Hepatocyte (in vitro differentiated cells): Measurements from ENCODE around the gene PCDHGA7. TPM values are rescaled to one million over a fixed set of nuclear protein-coding genes. Genes with fewer than 3 reads are reported as not detected.
A peak's percentile ranks its signal among the peaks of the same experiment; 100 is the strongest.
"Not testable (repeated sequence)": the region's sequence is repeated elsewhere in the genome, so short reads cannot be mapped to it uniquely, and the experiment has no call there.

Experiments used
- DNase-seq: peaks from one replicate; pipeline ENCODE4 v3.0.0-alpha.2; 2016; ENCODE audit warnings: low spot score
- H2AFZ ChIP-seq: fragments of 200-600 bp; sonication (generic); 2 replicates; pipeline ENCODE4 v1.6.0; 2016; ENCODE audit warnings: antibody characterized with exemption, mild to moderate bottlenecking
- H3K27ac ChIP-seq: fragments of 200-600 bp; sonication (generic); 2 replicates; pipeline ENCODE4 v1.5.1; 2016; ENCODE audit warnings: mild to moderate bottlenecking
- H3K27me3 ChIP-seq: fragments of 200-600 bp; sonication (generic); 2 replicates; pipeline ENCODE4 v1.6.1; 2016
- H3K36me3 ChIP-seq: fragments of 200-600 bp; sonication (generic); replicated peaks from 2 replicates; pipeline ENCODE4 v1.5.1; 2016; ENCODE audit warnings: low read depth; ENCODE audit not compliant: insufficient read depth
- H3K4me1 ChIP-seq: fragments of 200-600 bp; sonication (generic); 2 replicates; pipeline ENCODE4 v1.5.1; 2016; ENCODE audit warnings: mild to moderate bottlenecking, moderate library complexity; ENCODE audit not compliant: insufficient read depth
- H3K4me2 ChIP-seq: fragments of 200-600 bp; sonication (generic); 2 replicates; pipeline ENCODE4 v1.6.0; 2016
- H3K4me3 ChIP-seq: fragments of 200-600 bp; sonication (generic); 2 replicates; pipeline ENCODE4 v1.5.1; 2016; ENCODE audit warnings: mild to moderate bottlenecking
- H3K79me2 ChIP-seq: fragments of 200-600 bp; sonication (generic); 2 replicates; pipeline ENCODE4 v1.6.0; 2017; ENCODE audit warnings: mild to moderate bottlenecking
- H3K9me2 ChIP-seq: fragments of 200-600 bp; sonication (generic); replicated peaks from 2 replicates; pipeline ENCODE4 v1.6.0; 2017; ENCODE audit warnings: mild to moderate bottlenecking; ENCODE audit not compliant: insufficient read depth
- H3K9me3 ChIP-seq: fragments of 200-600 bp; sonication (generic); 2 replicates; pipeline ENCODE4 v1.5.1; 2016; ENCODE audit warnings: low read depth, mild to moderate bottlenecking
- H4K20me1 ChIP-seq: fragments of 200-600 bp; sonication (generic); 2 replicates; pipeline ENCODE4 v1.6.0; 2016; ENCODE audit warnings: mild to moderate bottlenecking; ENCODE audit not compliant: insufficient read depth, poor library complexity, severe bottlenecking
- EZH2 ChIP-seq: fragments of 200-600 bp; sonication (generic); IDR thresholded peaks from 2 replicates; pipeline ENCODE4 v1.6.1; 2016; ENCODE audit warnings: antibody characterized with exemption, mild to moderate bottlenecking, borderline replicate concordance
- EZH2phosphoT487 ChIP-seq: fragments of 200-600 bp; sonication (generic); IDR thresholded peaks from one replicate; pipeline ENCODE4 v1.6.1; 2018; ENCODE audit warnings: antibody characterized with exemption, mild to moderate bottlenecking, low read depth, moderate library complexity; ENCODE audit not compliant: unreplicated experiment, severe bottlenecking
- WGBS: methylation state at CpG from one replicate; pipeline ENCODE4 v1.1.6; 2016; ENCODE audit warnings: low lambda C conversion rate; ENCODE audit errors: missing lambda C conversion rate; 5-methylcytosine and 5-hydroxymethylcytosine counted together
- polyA plus RNA-seq: library from polyadenylated mRNA; unstranded; fragments of >200 nt; fragmentation: Nextera tagmentation; extraction: Ambion mirVana; gene quantifications from 2 replicates; pipeline ENCODE4 v1.2.1, GENCODE V29; 2016
- total RNA-seq: library from RNA; depleted of rRNA; stranded (reverse); fragments of >200 nt; gene quantifications from 2 replicates; pipeline ENCODE4 v1.2.3, GENCODE V29; 2014
- TF ChIP-seq, protein P1 (sequence below): fragments of 200-600 bp; sonication (generic); IDR thresholded peaks from 2 replicates; pipeline ENCODE4 v1.5.1; 2016; ENCODE audit warnings: antibody characterized with exemption, mild to moderate bottlenecking; ENCODE audit not compliant: poor library complexity

PCDHGA7 gene
- total and polyA plus RNA-seq, 2 experiments from 2014 or later = 0.10 TPM; not detected in 1

GRCh38 chr5:141411575-141411974, 29.0 kb downstream of the PCDHGA7 start:
- Histone ChIP-seq H3K9me3 (peaks cover 43% of the 10 kb centered on the region), H3K79me2 (peaks cover 25% of the 10 kb centered on the region), H3K4me1 (no peaks in the 10 kb centered on the region), H3K9me2 (no peaks in the 10 kb centered on the region), H3K4me2 (peak overlapping the region; percentile 41), H3K27me3 (no peaks in the 10 kb centered on the region), H2AFZ (no peak overlapping the region), H3K4me3 (no peak overlapping the region), H3K27ac (no peak overlapping the region), H4K20me1 (no peaks in the 10 kb centered on the region), H3K36me3 (peaks cover 7% of the 10 kb centered on the region)
- no peak for TF ChIP-seq EZH2
- TF ChIP-seq, protein P1, sequence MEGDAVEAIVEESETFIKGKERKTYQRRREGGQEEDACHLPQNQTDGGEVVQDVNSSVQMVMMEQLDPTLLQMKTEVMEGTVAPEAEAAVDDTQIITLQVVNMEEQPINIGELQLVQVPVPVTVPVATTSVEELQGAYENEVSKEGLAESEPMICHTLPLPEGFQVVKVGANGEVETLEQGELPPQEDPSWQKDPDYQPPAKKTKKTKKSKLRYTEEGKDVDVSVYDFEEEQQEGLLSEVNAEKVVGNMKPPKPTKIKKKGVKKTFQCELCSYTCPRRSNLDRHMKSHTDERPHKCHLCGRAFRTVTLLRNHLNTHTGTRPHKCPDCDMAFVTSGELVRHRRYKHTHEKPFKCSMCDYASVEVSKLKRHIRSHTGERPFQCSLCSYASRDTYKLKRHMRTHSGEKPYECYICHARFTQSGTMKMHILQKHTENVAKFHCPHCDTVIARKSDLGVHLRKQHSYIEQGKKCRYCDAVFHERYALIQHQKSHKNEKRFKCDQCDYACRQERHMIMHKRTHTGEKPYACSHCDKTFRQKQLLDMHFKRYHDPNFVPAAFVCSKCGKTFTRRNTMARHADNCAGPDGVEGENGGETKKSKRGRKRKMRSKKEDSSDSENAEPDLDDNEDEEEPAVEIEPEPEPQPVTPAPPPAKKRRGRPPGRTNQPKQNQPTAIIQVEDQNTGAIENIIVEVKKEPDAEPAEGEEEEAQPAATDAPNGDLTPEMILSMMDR = no peak
- no peak for TF ChIP-seq EZH2phosphoT487
- DNase-seq = no peak
- WGBS = 97% methylated on average over 3 of the region's 3 CpGs

- H3K9me2 ChIP-seq = no peaks in the 10 kb centered on the region
- TF ChIP-seq, protein P1 = peak; percentile 49
- TF ChIP-seq EZH2phosphoT487 = no peak
- peak within 1 kb of the TSS; percentile 53 for H2AFZ ChIP-seq
- no peaks in the 10 kb centered on the region for H3K4me1 ChIP-seq
- H3K4me2 ChIP-seq = peak within 1 kb of the TSS; percentile 73
- DNase-seq = peak; percentile 74
- H3K27me3 ChIP-seq = no peaks in the 10 kb centered on the region
- H3K79me2 ChIP-seq = peaks cover 25% of the 10 kb centered on the region
- WGBS = 49% methylated on average over 31 of the region's 31 CpGs
- H4K20me1 ChIP-seq = no peaks in the 10 kb centered on the region
- H3K36me3 ChIP-seq = peaks cover 4% of the 10 kb centered on the region
- H3K27ac ChIP-seq = peak within 1 kb of the TSS; percentile 54
- H3K4me3 ChIP-seq = peak within 1 kb of the TSS; percentile 44
- H3K9me3 ChIP-seq = peaks cover 44% of the 10 kb centered on the region
Observed at GRCh38 chr5:141412854-141413539, 30.5 kb downstream of the PCDHGA7 start, which contains the start of gene PCDHGA10. Gene PCDHGA10 (plus strand): TSS chr5:141412987. CDS start chr5:141413176, 189 bp downstream.

- Histone ChIP-seq H3K79me2 (peaks cover 24% of the 10 kb centered on the region), H3K4me3 (peak overlapping the region; percentile 4), H4K20me1 (no peaks in the 10 kb centered on the region), H3K4me1 (no peaks in the 10 kb centered on the region), H3K27me3 (no peaks in the 10 kb centered on the region), H3K27ac (no peak overlapping the region), H3K4me2 (peak overlapping the region; percentile 73), H3K9me2 (no peaks in the 10 kb centered on the region), H3K9me3 (peaks cover 49% of the 10 kb centered on the region), H2AFZ (peak overlapping the region; percentile 53), H3K36me3 (peaks cover 4% of the 10 kb centered on the region)
- TF ChIP-seq EZH2 = no peak
- TF ChIP-seq, protein P1 = no peak
- TF ChIP-seq EZH2phosphoT487 = no peak
- WGBS = 74% methylated on average over 25 of the region's 25 CpGs
- no peak for DNase-seq
Observed at GRCh38 chr5:141413540-141414069, 31.1 kb downstream of the PCDHGA7 start.

DNA sequence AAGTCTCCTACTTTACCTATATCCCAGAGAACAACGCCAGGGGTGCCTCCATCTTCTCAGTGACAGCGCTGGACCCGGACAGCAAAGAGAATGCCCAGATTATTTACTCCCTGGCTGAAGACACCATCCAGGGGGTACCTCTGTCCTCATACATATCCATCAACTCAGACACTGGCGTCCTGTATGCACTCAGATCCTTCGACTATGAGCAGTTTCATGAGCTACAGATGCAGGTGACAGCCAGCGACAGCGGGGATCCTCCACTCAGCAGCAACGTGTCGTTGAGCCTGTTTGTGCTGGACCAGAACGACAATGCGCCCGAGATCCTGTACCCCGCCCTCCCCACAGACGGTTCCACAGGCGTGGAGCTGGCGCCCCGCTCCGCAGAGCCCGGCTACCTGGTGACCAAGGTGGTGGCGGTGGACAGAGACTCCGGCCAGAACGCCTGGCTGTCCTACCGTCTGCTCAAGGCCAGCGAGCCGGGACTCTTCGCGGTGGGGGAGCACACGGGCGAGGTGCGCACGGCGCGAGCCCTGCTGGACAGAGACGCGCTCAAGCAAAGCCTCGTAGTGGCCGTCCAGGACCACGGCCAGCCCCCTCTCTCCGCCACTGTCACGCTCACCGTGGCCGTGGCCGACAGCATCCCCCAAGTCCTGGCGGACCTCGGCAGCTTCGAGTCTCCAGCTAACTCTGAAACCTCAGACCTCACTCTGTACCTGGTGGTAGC, 32.2 kb downstream of the PCDHGA7 start:
- H3K9me3 ChIP-seq = peaks cover 49% of the 10 kb centered on the region
- WGBS = 99% methylated on average over 43 of the region's 46 CpGs

DNA sequence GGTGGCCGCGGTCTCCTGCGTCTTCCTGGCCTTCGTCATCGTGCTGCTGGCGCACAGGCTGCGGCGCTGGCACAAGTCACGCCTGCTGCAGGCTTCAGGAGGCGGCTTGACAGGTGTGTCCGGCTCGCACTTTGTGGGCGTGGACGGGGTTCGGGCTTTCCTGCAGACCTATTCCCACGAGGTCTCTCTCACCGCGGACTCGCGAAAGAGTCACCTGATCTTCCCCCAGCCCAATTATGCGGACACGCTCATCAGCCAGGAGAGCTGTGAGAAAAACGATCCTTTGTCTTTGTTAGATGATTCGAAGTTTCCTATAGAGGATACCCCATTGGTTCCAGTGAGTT, 32.7 kb downstream of the PCDHGA7 start:
- not testable (repeated sequence) for H3K4me3 ChIP-seq, H3K4me2 ChIP-seq, H4K20me1 ChIP-seq, H3K9me2 ChIP-seq, H2AFZ ChIP-seq, H3K27ac ChIP-seq, H3K4me1 ChIP-seq, DNase-seq, H3K27me3 ChIP-seq, H3K36me3 ChIP-seq
- Histone ChIP-seq H3K79me2 (peaks cover 17% of the 10 kb centered on the region), H3K9me3 (peaks cover 52% of the 10 kb centered on the region)
- WGBS = over 99% methylated on average over 22 of the region's 24 CpGs

More for the DNA sequence above, 32.2 kb downstream of the PCDHGA7 start:
- not testable (repeated sequence) for H3K9me2 ChIP-seq, H4K20me1 ChIP-seq, H3K27me3 ChIP-seq, H3K4me2 ChIP-seq, DNase-seq, H3K36me3 ChIP-seq, H3K4me3 ChIP-seq, H3K27ac ChIP-seq, H2AFZ ChIP-seq, H3K4me1 ChIP-seq
- H3K79me2 ChIP-seq = peaks cover 16% of the 10 kb centered on the region
